ENCODE data around the gene MPC2. TPM values are rescaled to one million over a fixed set of nuclear protein-coding genes. Genes with fewer than 3 reads are reported as not detected.

MPC2 gene
- total and polyA plus RNA-seq, 9 donors, result 22.1 to 91.2 (median 49.3) TPM

DNA sequence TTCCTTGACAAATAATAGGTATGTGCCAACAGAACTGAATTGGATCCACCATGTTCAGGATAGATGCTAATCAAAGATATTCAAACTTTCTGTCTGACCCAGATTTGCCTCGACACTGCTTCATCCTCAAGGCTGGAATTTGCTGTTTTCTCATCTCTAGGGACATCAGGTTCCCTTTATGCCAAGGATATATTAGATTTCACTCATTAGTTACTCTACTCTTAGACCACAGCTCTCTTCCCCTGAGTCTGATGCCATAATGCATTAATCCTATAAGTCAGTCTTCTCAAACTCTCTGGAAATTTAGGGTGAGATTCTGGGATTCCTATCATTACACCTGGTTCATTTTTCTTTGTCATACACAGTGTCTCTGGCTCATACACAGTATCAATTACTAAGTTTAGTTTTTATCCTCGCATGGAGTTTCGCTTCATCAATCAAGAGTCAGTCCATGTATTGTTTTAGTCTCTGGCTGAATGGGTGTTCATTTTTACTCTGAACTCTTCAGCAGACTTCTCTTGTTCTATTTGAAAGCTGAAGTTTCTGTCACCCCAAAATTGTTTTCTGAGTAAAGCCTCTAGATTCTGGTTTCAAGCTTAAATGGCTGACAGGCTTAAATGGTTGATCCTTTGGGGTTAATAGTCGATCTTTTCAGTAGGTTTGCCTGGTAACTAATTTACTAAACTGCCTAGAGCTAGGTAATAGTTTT, 9.7 kb downstream of the MPC2 start:
- Histone ChIP-seq H3K36me3 (no peaks in the 10 kb centered on the region), H3K9me3 (no peaks in the 10 kb centered on the region), H3K27me3 (no peaks in the 10 kb centered on the region), H3K27ac (no peak overlapping the region), H3K4me3 (no peak overlapping the region), H3K4me1 (ENCODE audit: insufficient read depth) (no peaks in the 10 kb centered on the region)
- no peak for DNase-seq
- TF ChIP-seq POLR2A (IDR thresholded peaks at IDR 0.05), result no peak
- TF ChIP-seq EP300 (IDR thresholded peaks at IDR 0.05), result no peak
- 80 to 87% (median 85%) methylated on average over 4 of the region's 4 CpGs for WGBS, 3 donors
- intact Hi-C loops (cut with DNase I), result no loop called here

DNA sequence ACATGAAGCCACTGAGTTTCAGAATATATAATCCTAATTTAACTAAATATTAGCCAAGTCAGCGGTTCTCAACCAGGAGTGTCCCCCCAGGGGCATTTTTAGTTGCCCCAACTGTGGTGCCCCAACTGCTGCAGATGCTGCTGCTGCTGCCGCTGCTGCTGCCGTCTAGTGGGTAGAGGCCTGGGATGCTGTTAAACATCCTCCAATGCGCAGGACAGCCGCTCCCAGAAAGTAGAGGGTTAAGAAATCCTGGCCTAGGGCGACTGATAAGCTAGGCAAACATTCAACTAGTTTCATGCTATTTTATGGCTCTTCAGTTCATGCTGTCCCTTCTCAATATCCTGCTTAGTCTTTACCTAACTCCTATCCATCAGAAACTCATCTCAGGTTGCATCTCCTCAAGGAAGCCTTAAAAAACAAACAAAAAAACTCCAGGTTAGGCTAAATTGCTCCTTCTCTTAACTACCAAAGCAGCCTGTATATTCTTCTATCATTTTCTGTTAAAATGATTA, 10.3 kb downstream of the MPC2 start:
- Histone ChIP-seq H3K4me1 (ENCODE audit: insufficient read depth) (no peaks in the 10 kb centered on the region), H3K9me3 (no peaks in the 10 kb centered on the region), H3K36me3 (no peaks in the 10 kb centered on the region), H3K27ac (no peak overlapping the region), H3K27me3 (no peaks in the 10 kb centered on the region), H3K4me3 (no peak overlapping the region)
- 75 to 81% (median 77%) methylated on average over 6 of the region's 6 CpGs for WGBS, 3 donors
- intact Hi-C loops (cut with DNase I), result no loop called here
- no peak for DNase-seq
- TF ChIP-seq EP300 (IDR thresholded peaks at IDR 0.05), result no peak
- no peak for TF ChIP-seq POLR2A (IDR thresholded peaks at IDR 0.05)
- TF ChIP-seq, protein P1, sequence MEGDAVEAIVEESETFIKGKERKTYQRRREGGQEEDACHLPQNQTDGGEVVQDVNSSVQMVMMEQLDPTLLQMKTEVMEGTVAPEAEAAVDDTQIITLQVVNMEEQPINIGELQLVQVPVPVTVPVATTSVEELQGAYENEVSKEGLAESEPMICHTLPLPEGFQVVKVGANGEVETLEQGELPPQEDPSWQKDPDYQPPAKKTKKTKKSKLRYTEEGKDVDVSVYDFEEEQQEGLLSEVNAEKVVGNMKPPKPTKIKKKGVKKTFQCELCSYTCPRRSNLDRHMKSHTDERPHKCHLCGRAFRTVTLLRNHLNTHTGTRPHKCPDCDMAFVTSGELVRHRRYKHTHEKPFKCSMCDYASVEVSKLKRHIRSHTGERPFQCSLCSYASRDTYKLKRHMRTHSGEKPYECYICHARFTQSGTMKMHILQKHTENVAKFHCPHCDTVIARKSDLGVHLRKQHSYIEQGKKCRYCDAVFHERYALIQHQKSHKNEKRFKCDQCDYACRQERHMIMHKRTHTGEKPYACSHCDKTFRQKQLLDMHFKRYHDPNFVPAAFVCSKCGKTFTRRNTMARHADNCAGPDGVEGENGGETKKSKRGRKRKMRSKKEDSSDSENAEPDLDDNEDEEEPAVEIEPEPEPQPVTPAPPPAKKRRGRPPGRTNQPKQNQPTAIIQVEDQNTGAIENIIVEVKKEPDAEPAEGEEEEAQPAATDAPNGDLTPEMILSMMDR (IDR thresholded peaks at IDR 0.05), result no peak

DNA sequence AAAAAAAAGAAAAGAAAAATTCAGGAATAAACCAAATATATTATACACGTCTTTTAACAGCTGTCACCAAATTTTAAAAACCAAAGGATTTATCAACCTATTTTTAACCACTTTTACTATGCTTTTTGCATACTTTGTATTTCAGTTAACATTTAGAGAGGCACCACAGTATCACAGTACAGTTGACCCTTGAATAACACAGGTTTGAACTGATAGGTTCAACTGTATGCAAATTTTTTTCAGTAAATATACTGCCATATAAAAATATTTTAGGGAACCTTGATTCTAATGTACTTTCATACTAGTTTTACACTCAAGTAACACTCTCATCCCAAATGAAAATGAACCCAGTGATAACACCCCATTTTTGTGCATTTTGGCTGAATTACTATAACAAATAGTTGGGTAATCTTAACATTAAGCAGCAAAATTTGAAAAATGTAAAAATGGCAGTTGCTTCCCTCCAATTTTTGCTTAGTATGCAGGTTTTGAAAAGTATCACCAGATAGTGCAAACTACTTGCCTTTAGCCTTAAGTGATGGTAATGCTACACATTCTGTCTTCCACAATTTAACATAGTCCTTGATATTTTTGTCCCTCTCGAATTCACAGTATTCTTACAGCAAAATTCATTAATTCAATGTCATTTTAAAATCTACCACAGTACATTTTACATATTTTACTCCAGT, 12.2 kb downstream of the MPC2 start:
- no peak for DNase-seq
- Histone ChIP-seq H3K36me3 (no peaks in the 10 kb centered on the region), H3K27ac (no peak overlapping the region), H3K27me3 (no peaks in the 10 kb centered on the region), H3K9me3 (no peaks in the 10 kb centered on the region), H3K4me3 (no peak overlapping the region), H3K4me1 (ENCODE audit: insufficient read depth) (no peaks in the 10 kb centered on the region)
- intact Hi-C loops (cut with DNase I), result no loop called here
- WGBS, 3 donors, result 60 to 75% (median 62%) methylated on average over 2 of the region's 2 CpGs
- no peak for TF ChIP-seq EP300 (IDR thresholded peaks at IDR 0.05)
- no peak for TF ChIP-seq POLR2A (IDR thresholded peaks at IDR 0.05)
- TF ChIP-seq, protein P1 (IDR thresholded peaks at IDR 0.05), result no peak

DNA sequence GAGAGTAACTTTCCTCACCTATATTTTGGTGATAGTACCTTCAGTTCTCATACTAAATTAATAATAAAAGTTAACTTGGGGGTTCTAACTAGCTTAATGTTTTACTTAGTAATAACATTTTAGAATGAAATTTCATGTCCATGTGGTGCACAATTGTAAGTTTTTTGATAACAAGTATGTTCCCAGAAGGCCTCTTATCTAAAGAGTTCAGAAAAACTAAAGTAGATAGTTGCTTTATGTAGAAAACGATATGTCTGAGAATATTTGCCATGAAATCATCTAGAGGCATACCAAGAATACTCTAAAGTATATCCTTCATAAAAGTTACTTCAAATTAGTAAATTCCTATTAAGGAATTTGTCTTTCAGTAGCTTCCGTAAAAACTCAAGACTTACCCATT, 12.8 kb downstream of the MPC2 start:
- no peak overlapping the region for H3K27ac ChIP-seq
- H3K27me3 ChIP-seq, result no peaks in the 10 kb centered on the region
- no peaks in the 10 kb centered on the region for H3K4me1 ChIP-seq (ENCODE audit: insufficient read depth)
- DNase-seq, result no peak
- WGBS, 3 donors, result 45 to 67% (median 48%) methylated on average over 2 of the region's 2 CpGs
- TF ChIP-seq EP300 (IDR thresholded peaks at IDR 0.05) (no peak), POLR2A (IDR thresholded peaks at IDR 0.05) (no peak)
- TF ChIP-seq, protein P1 (IDR thresholded peaks at IDR 0.05), result no peak
- H3K4me3 ChIP-seq, result no peak overlapping the region
- no peaks in the 10 kb centered on the region for H3K9me3 ChIP-seq
- H3K36me3 ChIP-seq, result no peaks in the 10 kb centered on the region
- intact Hi-C loops (cut with DNase I), result no loop called here

Measured in ovary (tissue), 9 donors.